NK-92 (cell line): ENCODE data around the gene VWA8.
"Not testable (repeated sequence)": the region's sequence is repeated elsewhere in the genome, so short reads cannot be mapped to it uniquely, and the experiment has no call there.

Source experiments
- DNase-seq: peaks from one replicate; lab custom pipeline; 2025; ENCODE audit not compliant: unreplicated experiment; lab: John Stamatoyannopoulos, UW

VWA8 gene

DNA sequence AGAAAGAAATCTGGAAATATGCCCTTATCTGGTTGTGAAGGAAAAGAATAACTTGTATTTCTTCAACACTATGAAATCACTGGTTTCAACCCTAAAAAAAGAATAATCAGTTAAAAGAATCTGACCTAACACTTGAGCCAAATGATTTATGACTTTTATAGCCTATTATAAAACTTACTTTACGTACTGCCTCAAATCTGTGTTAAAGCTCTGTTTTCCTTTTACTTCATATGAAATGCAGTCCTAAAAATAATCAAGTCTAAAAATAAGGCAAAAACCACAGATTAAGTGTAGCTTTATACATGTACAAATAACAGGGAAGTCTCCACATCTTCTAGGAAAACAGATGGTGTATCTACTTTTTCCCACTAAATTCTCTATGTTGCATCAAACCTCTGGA lies 101.3 kb downstream of the VWA8 start:
- no peak for DNase-seq

DNA sequence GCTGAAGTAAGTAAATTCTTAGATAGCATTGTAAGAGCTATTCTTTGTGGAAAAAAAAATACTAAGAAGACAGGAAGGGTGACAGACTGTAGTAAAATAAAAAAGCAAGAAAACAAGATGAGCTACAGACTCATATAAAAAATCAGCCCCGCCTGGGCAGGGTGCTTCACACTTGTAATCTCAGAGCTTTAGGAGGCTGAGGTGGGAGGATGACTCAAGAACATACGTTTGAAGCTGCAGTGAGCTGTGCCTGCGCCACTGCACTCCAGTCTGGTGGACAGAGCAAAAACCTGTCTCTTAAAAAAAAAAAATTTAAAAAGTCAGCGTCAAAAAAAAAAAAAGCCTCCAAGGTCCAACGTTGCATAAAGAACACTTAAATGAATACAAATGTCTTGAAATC lies 102.1 kb downstream of the VWA8 start:
- no peak for DNase-seq

DNA sequence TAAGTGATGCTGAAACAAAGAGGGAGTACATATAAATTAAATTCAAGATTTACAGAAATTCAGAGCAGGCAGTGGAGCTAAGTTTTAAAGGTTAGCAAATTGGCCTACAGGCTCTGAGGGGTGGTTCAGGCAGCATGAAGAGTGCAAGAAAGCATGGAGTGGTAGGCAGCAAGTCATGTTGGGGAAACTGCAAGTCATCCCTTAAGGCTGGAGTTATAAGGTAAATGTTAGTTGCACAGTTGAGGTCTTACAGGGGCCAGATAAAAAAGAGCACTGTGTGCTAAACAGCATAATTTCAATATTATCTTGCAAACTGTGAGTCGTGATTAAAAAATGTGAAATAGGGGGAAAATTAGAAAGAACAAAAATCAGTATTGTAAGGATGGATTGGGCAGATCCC lies 106.2 kb downstream of the VWA8 start:
- no peak for DNase-seq

DNA sequence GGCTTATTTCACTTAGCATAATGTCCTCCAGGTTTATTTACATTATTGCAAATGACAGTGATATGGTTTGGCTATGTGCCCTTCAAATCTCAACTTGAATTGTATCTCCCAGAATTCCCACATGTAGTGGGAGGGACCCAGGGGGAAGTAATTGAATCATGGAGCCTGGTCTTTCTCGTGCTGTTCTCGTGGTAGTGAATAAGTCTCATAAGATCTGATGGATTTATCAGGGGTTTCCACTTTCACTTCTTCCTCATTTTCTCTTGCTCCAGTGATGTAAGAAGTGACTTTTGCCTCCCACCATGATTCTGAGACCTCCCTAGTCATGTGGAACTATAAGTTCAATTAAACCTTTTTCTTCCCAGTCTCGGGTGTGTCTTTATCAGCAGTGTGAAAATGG lies 109.6 kb downstream of the VWA8 start:
- no peak for DNase-seq

DNA sequence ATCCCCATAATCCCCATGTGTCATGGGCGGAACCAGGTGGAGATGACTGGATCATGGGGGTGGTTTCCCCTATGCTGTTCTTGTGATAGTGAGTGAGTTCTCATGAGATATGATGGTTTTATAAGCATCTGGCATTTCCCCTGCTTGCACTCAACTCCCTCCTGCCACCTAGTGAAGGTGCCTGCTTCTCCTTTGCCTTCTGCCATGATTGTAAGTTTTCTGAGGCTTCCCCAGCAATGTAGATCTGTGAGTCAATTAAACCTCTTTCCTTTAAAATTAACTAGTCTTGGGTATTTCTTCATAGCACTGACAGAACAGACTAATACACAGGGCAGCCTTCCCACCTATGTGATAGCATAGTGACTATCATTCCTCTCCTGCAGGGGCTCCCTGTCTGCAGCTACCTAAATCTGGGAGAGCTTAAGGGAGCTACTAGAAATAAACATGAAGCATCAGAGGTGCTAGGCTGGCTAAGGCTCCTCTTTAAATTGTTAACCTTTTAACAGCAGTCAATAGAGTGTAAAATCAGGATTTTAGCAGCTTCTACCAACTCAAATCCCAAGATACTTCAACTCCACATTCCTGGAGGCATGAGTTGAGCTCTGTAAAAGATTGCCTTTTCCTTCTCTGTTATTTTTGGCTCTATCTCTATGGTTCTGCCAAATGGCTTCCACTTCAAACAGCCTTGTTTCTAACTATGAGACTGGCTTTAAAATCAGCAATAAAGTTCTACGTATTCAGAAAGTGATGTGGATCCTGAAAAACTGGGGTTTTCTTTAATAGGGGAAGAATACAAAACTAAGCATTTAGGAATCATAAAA lies 112.3 kb downstream of the VWA8 start:
- no peak for DNase-seq

DNA sequence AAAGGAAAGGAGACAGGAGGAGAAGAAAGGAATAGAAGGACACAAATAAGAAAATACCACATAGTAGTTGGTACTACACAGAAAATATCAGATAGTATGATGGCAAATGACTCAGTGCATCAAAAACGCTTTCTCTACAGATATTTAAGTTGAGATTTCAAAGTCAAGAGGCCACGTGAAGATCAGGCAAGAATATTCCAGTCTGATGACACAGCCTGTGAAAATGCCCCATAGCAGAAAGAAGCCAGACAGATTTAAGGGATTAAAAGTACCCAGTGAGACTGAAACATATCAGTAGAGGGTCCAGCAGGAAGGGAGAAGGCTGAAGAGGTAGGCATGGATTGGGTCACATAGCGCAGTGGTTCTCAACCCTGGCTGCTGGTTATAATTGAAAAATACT lies 113.7 kb downstream of the VWA8 start:
- no peak for DNase-seq

DNA sequence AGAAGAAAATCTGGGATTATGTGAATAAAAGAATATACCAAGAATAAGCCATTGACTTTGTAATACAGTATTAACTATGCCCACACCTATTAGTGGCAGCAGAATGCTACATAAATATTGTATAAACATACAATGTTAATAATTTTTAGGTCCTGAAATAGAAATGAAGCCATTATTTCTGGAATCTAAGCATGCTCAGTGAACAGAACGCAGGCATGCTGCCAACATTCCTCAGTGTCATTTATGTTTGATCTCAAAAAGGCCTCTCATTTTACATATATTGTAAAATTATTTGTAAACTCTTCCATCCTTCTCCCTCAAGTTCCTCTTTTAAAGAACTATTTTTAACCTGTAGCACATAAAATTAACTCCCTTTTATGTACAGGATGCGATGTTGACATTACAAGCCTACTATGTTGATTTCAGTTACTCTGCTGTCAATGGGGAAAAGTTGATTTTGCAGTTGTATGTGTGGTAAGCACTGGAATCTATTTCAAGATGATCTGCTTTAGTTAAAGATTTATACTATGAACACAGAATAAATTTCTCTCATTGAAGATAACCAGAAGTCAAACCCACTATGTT lies 118.8 kb downstream of the VWA8 start:
- no peak for DNase-seq

DNA sequence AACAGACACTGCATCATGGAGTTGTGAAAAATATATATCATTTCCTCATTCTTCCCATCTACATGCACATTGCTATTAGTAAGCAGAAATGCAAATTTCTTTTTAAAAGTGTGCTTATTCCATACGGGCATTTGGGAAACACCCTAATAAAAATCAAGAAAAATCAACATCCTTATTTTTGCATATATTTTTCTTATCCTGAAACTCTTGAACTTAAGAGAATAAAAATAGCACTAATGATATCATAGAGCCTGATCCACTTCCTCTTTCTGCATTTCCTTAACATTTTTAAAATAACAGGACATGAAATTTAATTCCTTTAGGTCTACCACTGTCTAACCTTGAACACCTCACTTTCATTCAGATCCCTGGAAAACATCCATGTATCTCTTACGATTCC lies 123.3 kb downstream of the VWA8 start:
- DNase-seq, result no peak

DNA sequence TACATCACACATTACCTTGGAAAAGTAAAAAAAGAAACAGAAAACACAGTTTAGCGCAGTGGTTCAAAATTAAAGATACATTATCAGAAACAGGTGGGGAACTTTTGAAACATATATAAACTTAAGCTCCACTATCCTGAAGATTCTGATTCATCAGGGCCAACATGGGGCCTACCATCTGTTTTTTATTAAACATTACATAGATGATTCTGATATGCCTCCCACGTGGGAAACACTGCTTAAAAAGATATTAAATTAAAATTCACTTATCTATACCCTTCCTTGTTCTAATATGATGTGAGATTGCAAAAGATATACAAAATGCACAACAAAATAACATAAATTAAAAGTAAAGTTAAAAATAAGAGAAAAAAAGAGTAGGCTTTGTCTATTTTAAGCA lies 125.0 kb downstream of the VWA8 start:
- DNase-seq, result no peak

DNA sequence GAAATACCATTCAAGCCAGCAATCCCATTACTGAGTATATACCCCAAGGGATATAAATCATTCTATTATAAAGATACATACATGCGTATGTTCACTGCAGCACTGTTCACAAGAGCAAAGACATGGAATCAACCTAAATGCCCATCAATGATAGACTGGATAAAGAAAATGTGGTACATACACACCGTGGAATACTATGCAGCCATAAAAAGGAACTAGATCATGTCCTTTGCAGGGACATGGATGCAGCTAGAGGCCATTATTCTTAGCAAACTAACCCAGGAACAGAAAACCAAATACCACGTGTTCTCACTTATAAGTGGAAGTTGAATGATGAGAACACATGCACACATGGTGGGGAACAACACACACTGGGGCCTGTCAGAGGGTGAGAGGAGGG lies 126.2 kb downstream of the VWA8 start:
- not testable (repeated sequence) for DNase-seq

DNA sequence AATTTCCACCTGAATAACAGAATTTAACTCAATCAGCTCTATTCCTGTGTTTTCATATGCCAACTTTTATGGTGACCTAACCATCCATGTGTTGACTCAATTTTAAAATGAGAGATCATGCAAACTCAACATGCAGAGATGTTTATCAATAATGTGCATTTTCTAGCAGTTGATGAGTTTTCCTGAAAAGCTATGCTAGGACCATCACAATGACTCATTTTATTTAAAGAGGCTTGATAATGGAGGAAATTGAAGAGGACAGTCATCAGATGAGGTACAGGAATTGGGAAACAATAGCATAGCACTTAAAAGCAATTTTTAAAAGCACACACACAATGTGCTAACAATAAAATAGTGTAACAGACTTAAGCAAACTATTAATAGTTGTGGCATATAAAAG lies 127.1 kb downstream of the VWA8 start:
- no peak for DNase-seq

DNA sequence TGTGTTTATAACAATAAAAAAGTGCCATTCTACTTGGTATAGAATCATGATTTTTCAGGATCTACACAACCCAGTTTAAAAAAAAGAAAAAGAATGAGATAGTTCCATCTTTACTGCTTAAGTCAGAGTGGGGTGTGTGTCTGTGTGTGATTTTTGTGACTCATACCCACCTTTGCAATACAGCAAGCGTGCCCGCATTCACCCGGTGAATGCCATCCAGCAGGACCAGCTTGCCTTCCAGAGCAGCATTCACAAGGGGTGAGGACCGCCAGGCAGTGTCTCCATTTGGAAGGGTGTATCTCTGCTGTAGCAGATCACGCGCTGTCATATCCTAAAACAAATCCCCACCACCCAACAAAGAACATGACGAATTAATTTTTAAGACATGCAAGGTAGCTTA lies 127.7 kb downstream of the VWA8 start:
- DNase-seq, result no peak

DNA sequence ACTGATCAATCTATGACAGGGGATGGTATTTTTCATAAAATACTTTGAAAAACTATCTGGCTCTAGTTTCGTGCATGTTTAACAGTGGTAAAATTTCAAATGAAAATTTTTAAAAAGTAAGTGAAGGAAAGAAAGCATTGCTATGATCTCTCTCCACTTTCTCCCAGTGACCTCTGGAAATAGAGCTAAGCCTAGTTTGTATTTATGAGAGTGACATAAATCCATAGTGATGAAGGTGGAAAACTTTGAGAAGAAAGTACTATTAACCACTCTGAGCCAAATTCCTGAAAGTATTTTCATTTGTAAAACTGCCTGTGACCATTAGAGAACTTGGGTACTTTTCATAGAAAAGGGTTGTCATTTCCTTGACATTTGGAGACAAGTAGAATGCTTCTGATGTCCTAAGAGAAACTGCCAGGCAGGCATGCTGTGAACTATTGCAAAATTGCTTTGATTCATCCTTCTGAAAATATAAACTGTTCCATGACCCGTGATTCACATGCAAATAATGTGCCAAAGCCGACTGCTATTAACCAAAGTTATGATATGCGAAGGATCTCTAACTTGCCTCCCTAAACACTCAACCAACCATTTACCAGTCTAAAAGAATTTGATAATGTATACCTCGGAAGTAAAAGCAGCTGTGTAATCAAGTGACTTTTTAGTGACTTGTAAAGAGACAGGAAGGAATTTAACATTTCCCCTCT lies 133.2 kb downstream of the VWA8 start:
- no peak for DNase-seq

DNA sequence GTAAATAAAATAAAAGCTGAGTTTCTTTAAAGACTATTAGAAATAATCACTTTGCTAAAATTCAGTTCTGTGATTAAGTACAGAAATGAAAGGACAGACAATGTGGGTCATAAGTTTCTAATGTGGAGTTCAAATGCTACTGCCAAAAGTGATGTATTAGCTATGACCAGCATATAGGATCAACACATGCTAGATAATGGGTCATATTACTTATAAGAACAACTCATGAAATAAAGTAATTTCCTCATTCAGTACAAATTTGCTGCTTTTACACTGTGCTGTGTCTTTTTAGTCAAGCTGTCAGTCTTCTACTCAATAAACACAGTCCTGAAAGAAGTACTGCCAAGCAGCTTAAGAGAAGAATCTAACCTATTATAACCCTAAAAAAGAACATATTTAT lies 135.2 kb downstream of the VWA8 start:
- DNase-seq, result no peak

DNA sequence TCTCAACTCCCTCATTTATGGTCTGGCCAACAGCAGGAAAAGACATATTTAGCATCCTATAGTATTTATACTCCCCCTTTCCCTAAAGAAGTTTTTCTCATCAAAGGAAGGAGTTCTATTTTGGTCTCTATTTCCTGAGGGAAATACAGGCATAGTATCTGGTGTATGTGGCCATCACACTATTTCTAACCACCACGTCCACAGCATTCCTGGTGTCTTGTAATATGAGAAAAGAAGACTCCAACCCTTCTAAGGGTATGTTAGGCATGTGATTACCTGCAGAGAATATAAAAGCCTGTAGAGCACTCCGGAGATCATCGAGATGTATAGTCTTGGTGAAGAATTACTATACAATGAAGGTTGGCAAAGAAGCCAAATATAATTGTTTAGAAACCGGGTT lies 137.4 kb downstream of the VWA8 start:
- DNase-seq, result no peak

DNA sequence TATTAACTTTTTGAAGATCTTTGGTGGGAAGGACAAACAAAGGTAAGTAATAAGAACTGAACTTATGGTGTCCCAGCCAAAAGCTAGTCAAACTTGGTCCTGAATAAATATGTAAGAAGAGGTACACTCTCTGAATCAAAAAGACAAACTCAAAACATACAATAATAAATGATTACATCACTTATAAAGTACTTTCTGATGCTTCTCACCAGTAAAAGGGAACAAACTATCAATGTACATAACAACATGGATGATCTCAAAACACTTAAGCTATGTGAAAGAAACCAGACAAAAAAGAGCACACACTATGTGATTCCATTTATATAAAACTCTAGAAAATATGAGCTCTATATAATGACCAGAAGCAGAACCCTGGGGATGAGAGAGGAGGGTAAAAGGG lies 138.3 kb downstream of the VWA8 start:
- no peak for DNase-seq

DNA sequence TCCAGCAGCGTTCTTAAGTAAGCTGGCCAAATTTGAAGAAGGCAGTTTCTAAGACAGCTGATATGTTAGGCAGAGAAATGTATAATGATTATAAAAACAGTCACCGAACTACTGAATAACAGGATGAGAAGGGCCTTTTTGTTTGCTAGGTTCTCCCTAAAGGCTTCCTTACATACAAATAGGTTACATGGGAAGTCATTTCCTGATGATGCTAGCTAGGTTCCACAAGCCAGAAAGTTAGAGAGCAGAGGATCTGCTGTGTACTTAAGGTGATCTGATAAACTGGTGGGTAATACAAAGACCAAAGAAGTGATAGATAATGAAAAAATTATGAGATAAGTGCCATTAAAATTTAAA lies 139.7 kb downstream of the VWA8 start:
- no peak for DNase-seq

DNA sequence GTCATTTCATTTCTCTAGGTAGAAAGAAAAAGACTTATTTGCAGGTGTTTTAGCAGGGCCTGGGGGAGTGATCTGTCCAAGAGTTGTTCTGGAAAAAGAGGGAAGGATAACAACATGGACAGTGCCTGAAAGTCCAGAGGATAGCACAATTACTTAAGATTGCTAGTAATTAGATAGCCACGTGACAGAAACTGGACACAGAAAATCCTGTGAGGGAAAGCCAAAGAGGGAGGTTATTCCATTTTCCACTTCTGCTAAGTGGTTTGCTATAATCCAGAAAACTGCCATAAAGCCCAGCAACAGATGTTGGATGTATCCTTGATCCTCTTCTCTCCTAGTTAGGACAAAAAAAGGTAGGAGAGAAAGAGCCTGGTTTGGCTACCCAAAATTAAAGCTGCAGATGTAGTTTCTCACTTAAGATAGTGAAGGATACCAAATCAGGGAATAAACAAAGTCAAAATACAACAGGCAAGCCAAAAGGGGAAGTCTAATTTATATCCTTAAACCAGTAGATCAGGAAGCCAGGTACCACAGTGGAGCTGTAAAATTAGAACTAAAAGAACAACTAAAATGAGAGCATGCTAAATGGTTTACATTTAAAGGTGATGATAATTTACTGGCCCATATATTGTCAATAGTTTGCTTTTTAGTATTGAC lies 140.2 kb downstream of the VWA8 start:
- DNase-seq, result no peak

DNA sequence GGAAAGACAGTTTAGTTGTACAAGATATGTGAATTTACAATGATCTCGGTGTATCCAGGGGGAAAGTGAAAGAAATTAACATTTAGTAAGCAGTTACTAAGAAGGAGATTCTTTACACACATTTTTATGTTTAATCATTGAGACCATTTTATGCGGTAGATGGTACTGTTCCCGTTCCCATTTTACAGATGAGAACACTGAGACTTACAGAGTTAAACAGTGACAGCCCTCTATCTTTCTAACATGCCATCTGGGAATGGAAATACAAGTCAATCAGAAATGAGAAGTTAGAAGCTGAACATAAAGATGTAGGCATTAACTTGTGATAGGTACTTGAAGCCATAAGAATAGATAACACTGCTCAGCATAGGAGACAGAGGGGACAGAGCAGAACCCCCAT lies 144.9 kb downstream of the VWA8 start:
- DNase-seq, result no peak

DNA sequence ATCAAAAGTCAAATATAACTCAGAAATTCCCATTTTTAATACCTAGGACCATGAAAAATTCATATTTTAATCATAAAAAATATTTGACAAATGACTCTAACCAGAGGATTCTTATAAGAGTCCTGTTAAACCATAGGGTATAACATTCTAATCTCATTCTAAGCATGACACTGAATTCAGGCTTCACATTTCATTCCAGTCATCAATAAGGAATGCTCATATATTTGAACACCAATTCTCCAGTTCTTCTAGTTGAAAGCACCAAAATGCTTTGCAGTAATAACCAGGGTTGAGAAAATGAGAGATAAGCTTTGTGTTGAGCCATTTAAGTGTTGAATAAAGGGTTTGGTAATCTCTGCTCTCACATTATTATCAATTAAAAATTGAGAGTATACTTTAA lies 147.5 kb downstream of the VWA8 start:
- no peak for DNase-seq

DNA sequence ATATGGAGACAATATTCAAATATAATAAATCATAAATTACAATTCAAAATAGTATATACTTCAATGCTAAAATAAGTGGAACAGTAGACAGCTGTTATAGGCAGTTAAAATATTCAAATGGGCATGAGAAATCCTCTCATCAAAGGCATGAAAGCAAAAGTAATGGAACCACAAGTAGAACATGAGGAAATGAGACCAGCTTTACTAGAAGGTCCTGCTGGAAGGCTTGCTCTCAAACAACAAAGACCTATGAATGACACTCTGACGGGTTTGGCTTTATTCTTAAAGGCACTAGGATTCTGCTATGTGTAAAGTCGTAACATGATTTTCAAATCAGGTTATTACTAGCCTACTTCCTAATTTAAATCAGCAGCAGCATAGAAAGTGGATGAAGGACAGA lies 148.1 kb downstream of the VWA8 start:
- no peak for DNase-seq

DNA sequence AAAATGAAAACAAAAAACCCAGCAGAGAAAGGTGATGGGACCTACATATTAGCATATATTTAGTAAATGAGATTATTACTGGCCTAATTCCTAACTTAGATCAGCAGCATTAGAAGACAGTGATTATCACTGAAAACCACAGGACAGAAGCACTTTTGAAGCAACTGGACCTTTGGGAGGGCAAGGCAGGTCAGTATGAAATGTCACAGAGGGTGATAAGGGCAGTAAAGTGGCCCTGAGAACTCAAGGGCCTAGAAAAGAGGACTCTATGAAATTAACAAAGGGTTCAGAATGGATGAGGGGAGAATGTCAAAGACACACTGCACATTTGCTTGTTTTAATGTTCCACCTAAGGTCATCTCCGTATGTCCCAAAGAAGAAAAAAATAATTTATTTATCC lies 148.7 kb downstream of the VWA8 start:
- DNase-seq, result no peak
